Fibroblast of the aortic adventitia (primary cell): ENCODE measurements around the gene TMEM200B. TPM values are rescaled to one million over a fixed set of nuclear protein-coding genes. Genes with fewer than 3 reads are reported as not detected.
"Not testable (repeated sequence)": the region's sequence is repeated elsewhere in the genome, so short reads cannot be mapped to it uniquely, and the experiment has no call there.

Experiments used
- DNase-seq: peaks from one replicate; pipeline ENCODE4 v3.0.0-alpha.2; 2010; ENCODE audit warnings: low read depth
- H3K4me3 ChIP-seq: 2 replicates; pipeline ENCODE4 v1.5.1; 2011; ENCODE audit warnings: low read depth, mild to moderate bottlenecking, control low read depth, low read length, moderate library complexity
- CTCF ChIP-seq: IDR thresholded peaks from 2 replicates; pipeline ENCODE4 v1.5.1; 2011; ENCODE audit warnings: mild to moderate bottlenecking, low read length, control low read depth, inconsistent platforms; ENCODE audit not compliant: insufficient read depth
- total RNA-seq: library from RNA; depleted of rRNA; stranded (reverse); fragments of >200 nt; gene quantifications from 2 replicates; pipeline ENCODE4 v1.2.3, GENCODE V29; 2012; ENCODE audit warnings: low replicate concordance

The TMEM200B gene
- total RNA-seq, 1 donor = 24.9 TPM

- DNase-seq = no peak
- no peak overlapping the region for H3K4me3 ChIP-seq
- TF ChIP-seq CTCF = no peak
Measured at GRCh38 chr1:29113413-29114117, 10.1 kb downstream of the TMEM200B start.

DNA sequence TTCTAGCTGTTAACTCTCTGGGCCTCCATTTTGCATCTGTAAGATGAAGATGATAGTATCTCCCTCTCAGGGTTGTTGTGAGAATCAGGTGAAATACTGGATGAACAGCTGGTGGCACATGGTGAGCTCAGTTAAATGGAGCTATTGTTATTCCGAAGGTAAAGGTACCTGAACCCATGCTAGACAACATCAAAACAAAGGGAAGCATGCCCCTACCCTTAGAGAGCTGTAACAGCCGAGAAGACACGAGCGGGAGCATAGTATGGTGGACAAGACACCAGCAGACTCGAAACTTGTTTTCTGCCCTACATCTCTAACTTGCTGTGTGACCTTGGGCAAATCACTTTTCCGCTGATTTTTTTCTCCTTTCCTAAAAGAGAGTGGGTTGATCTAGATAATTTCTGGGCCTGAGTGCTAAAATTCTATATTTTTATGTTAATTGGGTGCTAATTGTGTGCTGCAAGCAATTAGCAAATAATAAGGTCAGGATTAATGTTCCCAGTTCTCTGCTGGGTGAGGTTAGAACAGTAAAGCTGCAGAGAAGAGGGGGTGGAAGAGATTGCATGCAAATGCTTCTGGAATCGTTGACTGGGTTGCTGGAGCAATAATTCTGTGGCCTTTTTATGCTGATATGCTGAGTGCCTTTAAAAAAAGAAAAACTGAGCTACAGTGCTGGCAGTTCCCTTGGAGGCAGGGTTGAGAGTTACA is 10.8 kb downstream of the TMEM200B start:
- H3K4me3 ChIP-seq = no peak overlapping the region
- no peak for TF ChIP-seq CTCF
- DNase-seq = no peak

DNA sequence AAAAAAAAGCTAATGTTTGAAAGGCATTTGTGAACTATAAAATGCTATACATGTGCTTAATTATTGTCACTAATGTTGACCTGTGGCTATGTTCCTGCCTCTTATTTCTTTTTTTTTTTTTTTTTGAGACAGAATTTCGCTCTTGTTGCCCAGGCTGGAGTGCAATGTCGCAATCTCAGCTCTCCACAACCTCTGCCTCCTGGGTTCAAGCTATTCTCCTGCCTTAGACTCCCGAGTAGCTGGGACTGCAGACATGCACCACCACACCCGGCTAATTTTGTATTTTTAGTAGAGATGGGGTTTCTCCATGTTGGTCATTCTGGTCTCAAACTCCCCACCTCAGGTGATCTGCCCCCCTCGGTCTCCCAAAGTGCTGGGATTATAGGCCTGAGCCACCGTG is 15.7 kb downstream of the TMEM200B start:
- not testable (repeated sequence) for H3K4me3 ChIP-seq

DNA sequence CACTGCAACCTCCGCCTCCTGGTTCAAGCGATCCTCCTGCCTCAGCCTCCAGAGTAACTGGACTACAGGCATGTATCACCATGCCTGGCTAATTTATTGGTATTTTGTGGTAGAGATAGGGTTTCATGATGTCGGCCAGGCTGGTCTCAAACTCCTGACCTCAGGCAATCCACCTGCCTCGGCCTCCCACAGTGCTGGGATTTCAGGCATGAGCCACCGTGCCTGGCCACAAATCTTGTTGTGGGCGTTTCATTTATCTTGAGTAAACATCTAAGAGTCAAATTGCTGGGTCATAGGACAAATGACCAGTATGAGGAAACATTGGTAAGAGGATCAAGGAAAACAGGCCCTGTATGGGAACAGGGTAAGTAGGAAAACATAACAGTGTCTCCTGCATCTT is 17.9 kb downstream of the TMEM200B start:
- TF ChIP-seq CTCF = no peak
- DNase-seq = no peak

More for the DNA sequence above, 15.7 kb downstream of the TMEM200B start:
- DNase-seq = not testable (repeated sequence)

DNA sequence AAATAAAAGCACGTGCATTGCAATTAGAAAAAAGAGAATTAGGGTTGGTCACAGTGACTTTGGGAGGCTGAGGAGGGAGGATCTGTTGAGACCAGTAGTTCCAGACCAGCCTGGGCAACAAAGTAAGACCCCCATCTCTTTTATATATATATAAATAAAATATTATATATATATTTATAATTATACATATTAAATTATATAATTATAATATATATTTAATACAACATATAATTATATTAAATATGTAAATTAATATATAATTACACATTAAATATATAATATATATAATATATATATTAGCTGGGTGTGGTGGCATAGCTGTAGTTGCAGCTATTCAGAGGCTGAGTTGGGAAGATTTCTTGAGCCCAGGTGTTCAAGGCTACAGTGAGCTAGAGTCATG is 23.2 kb downstream of the TMEM200B start:
- TF ChIP-seq CTCF = no peak
- DNase-seq = no peak
- H3K4me3 ChIP-seq = no peak overlapping the region

More for the DNA sequence above, 17.9 kb downstream of the TMEM200B start:
- no peak overlapping the region for H3K4me3 ChIP-seq

- no peak for DNase-seq
- TF ChIP-seq CTCF = no peak
Measured at GRCh38 chr1:29099286-29099685, 24.4 kb downstream of the TMEM200B start.

DNA sequence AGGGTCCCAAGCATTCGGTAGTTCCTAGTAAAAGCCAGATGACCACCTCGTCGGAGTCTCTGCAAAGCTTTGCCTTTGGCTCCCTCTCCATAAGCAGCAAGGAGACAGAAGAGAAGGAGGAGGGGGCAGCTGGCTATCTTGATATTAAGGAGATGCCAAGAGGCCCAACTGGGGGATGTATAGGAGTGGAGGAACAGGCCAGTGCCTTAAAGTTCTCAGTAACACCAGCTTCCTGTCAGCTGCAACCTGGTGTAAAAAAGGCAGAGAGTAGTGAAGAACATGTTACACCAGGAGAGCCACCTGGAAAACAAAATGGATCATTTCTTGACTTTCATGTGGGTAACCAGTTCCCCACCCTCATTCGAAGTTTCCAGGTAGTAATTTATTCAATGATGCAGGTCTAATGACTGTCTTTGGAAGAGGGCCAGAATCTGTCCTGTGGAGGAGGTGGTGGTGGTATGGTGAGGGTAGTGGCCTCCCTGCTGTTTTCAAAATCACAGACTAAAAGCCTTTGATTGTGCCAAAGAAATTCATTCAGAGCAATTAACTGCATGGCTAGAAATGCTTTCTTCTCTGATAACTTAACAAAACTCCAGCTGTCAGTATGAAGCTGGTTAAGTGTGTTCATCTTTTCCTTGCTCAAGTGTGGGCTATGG is 27.3 kb downstream of the TMEM200B start:
- DNase-seq = no peak
- no peak overlapping the region for H3K4me3 ChIP-seq
- TF ChIP-seq CTCF = no peak

More at GRCh38 chr1:29099286-29099685, 24.4 kb downstream of the TMEM200B start:
- no peak overlapping the region for H3K4me3 ChIP-seq
